Left renal cortex interstitium (tissue), 4 donors: Measurements from ENCODE around the gene VRK2. TPM values are rescaled to one million over a fixed set of nuclear protein-coding genes. Genes with fewer than 3 reads are reported as not detected.
A peak's percentile ranks its signal among the peaks of the same experiment; 100 is the strongest.

Source experiments
- DNase-seq, 4 donors: peaks; one replicate each; pipeline ENCODE4 v3.0.0-alpha.2; 2013; ENCODE audit warnings: low read depth in 4 of 4, low spot score in 2 of 4, missing footprints in 1 of 4
- polyA plus RNA-seq, 4 donors: library from polyadenylated mRNA; unstranded; fragments of 120-200 nt; gene quantifications; one replicate each; pipeline ENCODE4 v1.2.1, GENCODE V29; 2013; ENCODE audit not compliant: insufficient read length in 4 of 4

Gene VRK2
- polyA plus RNA-seq: 10 to 100 TPM; 22.0 to 24.4 (median 22.2) TPM

GRCh38 chr2:58046585-58047372, at the start of gene VRK2:
Gene VRK2, plus strand, starts transcription at chr2:58046806. Its CDS starts 2,026 bp downstream, at chr2:58048832.
- DNase-seq: peak; percentile 47 to 84 (median 76)

- DNase-seq: no peak
Measured at GRCh38 chr2:58006256-58006951, 40.2 kb upstream of the VRK2 start.

- DNase-seq: no peak
Measured at GRCh38 chr2:58006952-58007284, 39.7 kb upstream of the VRK2 start.

- no peak for DNase-seq
Measured at GRCh38 chr2:58010599-58010998, 36.0 kb upstream of the VRK2 start.

- no peak for DNase-seq
Measured at GRCh38 chr2:58019229-58019628, 27.4 kb upstream of the VRK2 start.

GRCh38 chr2:58025150-58025933, 21.3 kb upstream of the VRK2 start:
- DNase-seq: no peak

GRCh38 chr2:58027029-58027428, 19.6 kb upstream of the VRK2 start:
- no peak for DNase-seq

- no peak for DNase-seq
Measured at GRCh38 chr2:58030771-58031170, 15.8 kb upstream of the VRK2 start.

GRCh38 chr2:58032016-58032763, 14.4 kb upstream of the VRK2 start:
- DNase-seq: no peak

GRCh38 chr2:58032764-58033080, 13.9 kb upstream of the VRK2 start:
- no peak for DNase-seq

- DNase-seq: no peak
Measured at GRCh38 chr2:58033530-58033929, 13.1 kb upstream of the VRK2 start.

- no peak for DNase-seq
Measured at GRCh38 chr2:58035352-58035751, 11.3 kb upstream of the VRK2 start.

- no peak for DNase-seq
Measured at GRCh38 chr2:58039170-58039611, 7.4 kb upstream of the VRK2 start.

- DNase-seq: no peak
Measured at GRCh38 chr2:58042486-58042970, 4.1 kb upstream of the VRK2 start.

GRCh38 chr2:58044145-58044544, 2.5 kb upstream of the VRK2 start:
- no peak for DNase-seq

- no peak for DNase-seq
Measured at GRCh38 chr2:58045580-58046334, 849 bp upstream of the VRK2 start.

- peak in 1 of 4 donors; percentile 80 for DNase-seq
Measured at GRCh38 chr2:58046335-58046584, 346 bp upstream of the VRK2 start.

GRCh38 chr2:58047373-58047935, 848 bp downstream of the VRK2 start:
- no peak for DNase-seq

GRCh38 chr2:58047961-58048360, 1.4 kb downstream of the VRK2 start:
- no peak for DNase-seq

GRCh38 chr2:58051445-58051844, 4.8 kb downstream of the VRK2 start:
- DNase-seq: no peak
